ENCODE measurements around the gene RNU7-1.
A peak's percentile ranks its signal among the peaks of the same experiment; 100 is the strongest.

RNU7-1 gene

GRCh38 chr12:6919588-6919987 lies 24.0 kb upstream of the RNU7-1 start:
- DNase-seq = no peak

DNA sequence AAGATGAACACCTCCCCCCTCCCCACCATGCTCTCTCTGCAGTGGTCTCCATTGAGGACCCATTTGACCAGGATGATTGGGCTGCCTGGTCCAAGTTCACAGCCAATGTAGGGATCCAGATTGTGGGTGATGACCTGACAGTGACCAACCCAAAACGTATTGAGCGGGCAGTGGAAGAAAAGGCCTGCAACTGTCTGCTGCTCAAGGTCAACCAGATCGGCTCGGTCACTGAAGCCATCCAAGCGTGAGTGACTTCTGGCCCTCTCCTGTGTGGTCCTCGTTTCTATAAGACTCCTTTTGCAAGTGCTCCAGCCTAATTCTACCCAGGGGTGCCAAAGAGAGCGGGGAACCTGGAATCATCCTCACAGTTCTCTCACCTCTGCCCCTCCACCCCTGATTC lies 22.1 kb upstream of the RNU7-1 start:
- DNase-seq = no peak

DNA sequence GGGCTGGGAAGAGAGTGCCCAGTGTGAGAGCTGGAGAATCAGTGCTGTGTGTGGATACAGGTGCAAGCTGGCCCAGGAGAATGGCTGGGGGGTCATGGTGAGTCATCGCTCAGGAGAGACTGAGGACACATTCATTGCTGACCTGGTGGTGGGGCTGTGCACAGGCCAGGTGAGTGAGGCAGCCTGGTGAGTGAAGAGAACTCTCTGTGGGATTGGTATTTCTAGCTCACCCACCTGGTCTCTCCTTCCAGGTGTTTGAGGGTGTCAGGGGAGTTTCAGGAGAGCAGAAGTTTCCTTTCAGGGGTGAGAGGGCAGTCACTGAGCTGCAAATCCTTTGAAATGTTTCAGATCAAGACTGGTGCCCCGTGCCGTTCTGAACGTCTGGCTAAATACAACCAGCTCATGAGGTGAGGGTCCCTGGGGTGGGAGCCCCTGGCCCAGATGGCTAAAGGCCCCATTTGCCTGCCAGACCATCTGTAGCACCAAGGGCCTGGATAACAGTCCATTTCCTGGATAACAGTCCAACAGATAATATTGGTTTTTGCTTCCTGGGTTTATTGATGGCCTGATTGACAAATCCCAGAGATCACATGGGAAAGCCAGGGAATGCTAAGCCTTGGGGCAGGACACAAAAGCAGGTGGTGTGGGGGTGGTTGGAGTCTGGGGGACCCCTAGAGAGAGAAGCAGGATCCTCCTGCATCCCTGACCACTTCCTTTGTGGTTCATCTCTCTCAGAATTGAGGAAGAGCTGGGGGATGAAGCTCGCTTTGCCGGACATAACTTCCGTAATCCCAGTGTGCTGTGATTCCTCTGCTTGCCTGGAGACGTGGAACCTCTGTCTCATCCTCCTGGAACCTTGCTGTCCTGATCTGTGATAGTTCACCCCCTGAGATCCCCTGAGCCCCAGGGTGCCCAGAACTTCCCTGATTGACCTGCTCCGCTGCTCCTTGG lies 21.3 kb upstream of the RNU7-1 start:
- DNase-seq = no peak

- DNase-seq = no peak
These were observed 20.4 kb upstream of the RNU7-1 start for GRCh38 chr12:6923003-6923732.

DNA sequence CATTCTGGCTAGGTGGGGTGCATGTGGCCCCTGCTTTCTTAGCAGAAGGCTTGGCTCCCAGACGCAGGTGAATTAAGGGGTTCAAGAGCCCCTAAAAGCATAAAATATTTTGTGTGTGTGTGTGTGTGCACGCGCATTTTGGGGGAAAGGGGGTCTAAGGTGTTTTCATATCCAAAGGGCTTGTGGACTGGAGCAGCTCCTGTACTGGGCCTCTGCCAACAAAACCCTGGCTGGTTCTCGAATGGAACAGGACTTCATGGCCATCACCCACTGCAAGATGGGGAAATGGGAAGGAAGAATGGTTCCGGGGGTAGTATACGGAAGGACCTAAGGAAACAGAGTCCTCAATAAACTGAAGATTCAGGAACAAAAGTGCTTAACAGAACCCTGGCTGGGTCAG lies 19.8 kb upstream of the RNU7-1 start:
- DNase-seq = no peak

GRCh38 chr12:6925239-6925539 lies 18.4 kb upstream of the RNU7-1 start:
- no peak for DNase-seq

- no peak for DNase-seq
These were observed 17.9 kb upstream of the RNU7-1 start for GRCh38 chr12:6925540-6926279.

GRCh38 chr12:6927379-6928021 lies 16.1 kb upstream of the RNU7-1 start, which contains the start of gene ATN1:
Gene ATN1 (plus strand): TSS chr12:6927959. CDS start chr12:6934002, 6,043 bp downstream.
- DNase-seq = peak; percentile 84

DNA sequence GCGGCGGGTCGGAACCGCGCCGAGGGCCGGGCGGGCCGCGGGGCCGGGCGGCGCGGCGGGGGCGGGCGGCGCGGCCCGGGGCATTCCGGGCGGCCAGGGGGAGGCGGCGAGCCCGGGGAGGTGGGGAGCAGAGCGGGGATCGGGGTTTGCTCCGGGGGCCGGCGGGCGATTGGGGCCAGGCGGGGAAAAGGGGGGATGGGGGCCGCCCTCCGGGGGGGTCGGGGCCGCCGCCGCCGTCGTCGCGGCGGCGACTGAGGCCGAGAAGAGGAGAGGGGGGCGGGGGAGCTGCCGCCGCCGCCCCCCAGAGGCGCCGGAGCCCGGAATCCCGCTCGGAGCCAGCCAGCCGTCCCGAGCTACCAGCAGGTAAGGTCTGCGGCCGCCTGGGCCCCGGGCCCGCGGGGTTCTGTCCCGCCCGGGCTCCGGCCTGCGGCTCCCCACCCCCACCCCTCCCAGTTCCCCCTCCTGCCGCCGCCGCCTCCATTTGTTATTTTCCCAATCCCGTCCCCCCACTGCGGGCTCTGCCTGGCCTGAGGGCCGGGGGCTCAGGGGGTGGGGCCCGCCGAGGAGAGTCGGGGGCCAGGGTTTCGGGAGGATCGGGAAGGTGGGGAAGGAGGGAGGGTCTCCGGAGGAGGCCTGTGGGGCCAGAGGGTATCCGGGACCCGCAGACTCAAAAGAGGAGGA lies 15.5 kb upstream of the RNU7-1 start:
- peak; percentile 64 for DNase-seq

DNA sequence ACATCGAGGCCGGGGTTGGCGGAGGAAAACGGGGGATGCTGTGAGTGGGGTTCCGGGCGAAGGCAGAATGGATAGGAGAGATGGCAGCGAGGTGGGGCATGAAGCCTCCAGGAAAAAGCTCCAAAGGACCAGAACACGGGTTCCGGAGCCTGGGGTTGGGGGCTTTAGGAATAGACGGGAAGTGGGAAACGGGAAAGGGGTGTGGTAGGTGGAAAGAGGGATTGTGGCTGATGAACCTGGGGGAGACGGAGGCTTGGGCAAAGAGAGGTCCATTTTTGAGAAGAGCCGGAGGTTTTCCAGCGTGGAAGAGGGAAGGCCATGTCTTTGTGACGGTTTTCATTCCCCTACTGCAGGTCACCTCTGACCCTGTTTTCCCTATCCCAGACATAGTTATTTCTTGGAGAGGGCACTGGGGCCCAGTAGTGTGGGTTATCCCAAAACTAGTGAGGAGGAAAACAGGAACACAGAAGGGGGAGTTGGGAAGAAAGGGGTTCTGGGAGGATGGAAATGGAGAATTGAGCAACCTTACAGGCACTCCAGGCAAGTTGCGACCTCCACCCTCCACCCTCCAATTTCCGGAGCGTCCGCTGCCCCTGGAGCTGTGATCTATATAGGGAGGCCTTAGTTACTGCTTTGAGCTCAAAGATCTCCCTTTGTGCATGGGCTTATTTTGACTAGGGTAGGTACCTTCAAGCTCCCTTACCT lies 14.8 kb upstream of the RNU7-1 start:
- DNase-seq = no peak

- no peak for DNase-seq
These were observed 13.9 kb upstream of the RNU7-1 start for GRCh38 chr12:6929466-6930452.

DNA sequence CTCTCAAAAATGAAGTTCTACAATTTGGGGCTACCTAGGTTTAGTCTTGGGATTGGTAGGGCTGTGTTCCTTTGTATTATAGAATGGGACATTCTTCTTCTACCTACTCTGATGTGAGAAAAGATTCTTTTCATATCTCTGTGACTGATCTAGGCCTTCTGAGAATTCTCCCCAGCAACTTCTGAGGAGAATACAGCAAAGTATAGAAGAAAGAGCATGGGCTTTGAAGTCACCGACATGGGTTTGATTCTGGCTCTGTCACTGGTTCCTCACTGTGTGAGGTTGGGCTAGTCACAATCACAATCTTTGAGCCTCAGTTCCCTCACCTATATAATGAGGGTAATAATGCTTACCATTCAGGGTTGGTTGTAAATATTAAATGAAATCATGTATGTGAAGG lies 10.8 kb upstream of the RNU7-1 start:
- no peak for DNase-seq

GRCh38 chr12:6934110-6934509 lies 9.5 kb upstream of the RNU7-1 start:
- DNase-seq = no peak

GRCh38 chr12:6935371-6936193 lies 8.0 kb upstream of the RNU7-1 start:
- no peak for DNase-seq

- no peak for DNase-seq
These were observed 7.4 kb upstream of the RNU7-1 start for GRCh38 chr12:6936194-6936635.

- DNase-seq = peak; percentile 85
These were observed 6.8 kb upstream of the RNU7-1 start for GRCh38 chr12:6936636-6937480.

GRCh38 chr12:6937481-6938352 lies 5.9 kb upstream of the RNU7-1 start:
- peak; percentile 94 for DNase-seq
